HG02759 (cell line): ENCODE results near the gene PRKCH.

Source experiments
- ATAC-seq: cut with Tn5 transposase; IDR thresholded peaks from one replicate; pipeline ENCODE4 v1.9.1; 2021; ENCODE audit warnings: mild to moderate bottlenecking, moderate library complexity; ENCODE audit not compliant: unreplicated experiment

Gene PRKCH

DNA sequence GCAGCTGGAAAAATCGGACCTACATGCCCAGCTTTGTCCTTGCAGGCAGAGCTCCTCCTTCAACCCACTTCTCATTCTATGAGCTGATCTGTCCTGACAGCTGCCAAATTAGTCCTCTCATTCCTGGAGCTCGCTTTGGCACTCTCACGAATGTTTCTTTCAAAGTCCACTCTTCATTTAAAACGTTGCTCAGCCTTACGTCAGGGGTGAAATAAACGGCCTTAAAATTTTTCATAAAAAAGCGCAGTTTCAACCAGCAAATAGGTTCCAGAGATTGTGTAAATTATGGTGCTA lies 253.1 kb downstream of the PRKCH start:
- no peak for ATAC-seq

DNA sequence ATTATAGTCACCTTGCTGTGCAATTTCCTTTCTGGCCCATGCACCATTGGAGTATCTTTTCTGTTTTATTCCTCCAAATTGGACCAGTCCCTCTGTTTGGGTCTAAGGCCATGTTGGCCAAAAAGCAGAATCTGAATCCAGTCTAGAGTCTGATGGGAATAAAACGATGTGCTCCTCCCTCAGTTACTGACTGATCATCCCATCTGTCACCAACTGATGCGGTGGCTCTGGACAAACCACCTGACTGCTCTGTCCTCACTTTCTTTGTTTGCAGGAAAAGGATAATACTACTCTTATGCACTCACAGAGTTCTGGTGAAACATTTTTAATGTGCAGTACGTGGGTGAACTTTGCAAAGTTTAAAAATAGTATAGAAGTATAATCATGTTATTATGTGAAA lies 253.7 kb downstream of the PRKCH start:
- ATAC-seq, result no peak

DNA sequence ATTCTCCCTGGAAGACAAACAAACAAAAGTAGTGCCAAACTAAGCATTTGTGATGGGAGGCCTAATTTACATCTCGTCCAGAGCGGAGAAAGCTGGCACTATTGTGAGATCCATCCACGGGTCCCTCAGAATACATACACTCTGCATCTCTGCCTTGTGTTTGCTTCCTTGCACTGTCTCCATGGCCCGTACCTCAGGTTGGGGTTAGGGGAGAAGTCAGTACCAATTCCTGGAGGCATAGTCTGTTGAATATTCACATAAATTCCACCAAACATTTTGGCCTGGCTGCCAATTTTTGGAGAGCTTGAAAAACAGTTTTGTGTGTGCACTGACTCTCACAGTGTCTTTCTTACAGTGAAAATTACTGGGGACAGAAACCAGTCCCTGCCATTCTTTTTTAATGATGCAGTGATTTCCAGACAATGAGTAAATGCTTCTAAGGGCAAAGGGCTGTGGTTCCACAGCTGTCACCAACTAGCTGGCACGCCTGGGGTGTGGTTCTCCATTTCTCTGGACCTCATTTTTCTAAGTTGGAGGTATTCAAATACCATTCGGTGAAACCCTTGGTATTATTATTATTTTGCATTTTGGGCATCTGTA lies 254.3 kb downstream of the PRKCH start:
- ATAC-seq, result no peak

DNA sequence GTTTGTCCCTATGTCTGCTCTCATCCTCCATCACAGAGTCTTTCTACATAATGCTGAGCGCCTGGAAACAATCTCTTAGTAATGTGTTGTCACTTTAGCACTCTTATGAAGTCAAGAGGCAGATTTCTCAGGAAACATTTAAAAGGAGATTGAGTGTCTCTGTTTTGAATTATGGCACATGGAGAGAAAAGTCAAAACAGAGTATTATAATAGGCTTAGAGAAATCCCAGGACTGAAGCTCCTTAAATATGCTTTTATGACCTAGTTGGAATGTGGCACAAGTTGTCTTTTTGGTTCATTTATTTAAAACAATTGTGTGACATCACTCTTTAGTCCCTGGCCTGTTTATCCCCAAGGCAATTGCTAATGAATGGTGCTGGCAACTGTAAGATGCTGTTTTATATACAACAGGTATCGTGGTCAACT lies 256.1 kb downstream of the PRKCH start:
- ATAC-seq, result no peak

- ATAC-seq, result no peak
Measured at GRCh38 chr14:61578745-61579144, 257.4 kb downstream of the PRKCH start.

DNA sequence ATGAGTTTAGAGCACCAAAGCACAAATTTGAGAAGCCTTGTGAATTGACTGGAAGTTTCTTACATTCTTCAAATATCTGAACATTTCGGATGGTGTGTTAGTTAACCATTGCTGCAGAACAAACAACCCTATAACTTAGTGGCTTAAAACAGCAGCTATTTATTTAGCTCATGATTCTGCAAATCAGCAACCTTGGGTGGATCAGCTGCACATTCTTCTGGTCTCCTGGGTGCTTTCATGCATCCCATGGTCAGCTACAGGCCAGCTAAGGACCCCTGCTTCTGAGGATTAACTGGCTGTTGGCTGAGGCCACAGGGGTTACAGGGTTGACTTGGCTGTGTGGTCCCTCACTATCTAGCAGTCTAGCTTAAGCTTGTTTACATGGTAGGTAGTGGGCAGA lies 260.0 kb downstream of the PRKCH start:
- ATAC-seq, result no peak

GRCh38 chr14:61581955-61582615 lies 260.7 kb downstream of the PRKCH start:
- ATAC-seq, result no peak

DNA sequence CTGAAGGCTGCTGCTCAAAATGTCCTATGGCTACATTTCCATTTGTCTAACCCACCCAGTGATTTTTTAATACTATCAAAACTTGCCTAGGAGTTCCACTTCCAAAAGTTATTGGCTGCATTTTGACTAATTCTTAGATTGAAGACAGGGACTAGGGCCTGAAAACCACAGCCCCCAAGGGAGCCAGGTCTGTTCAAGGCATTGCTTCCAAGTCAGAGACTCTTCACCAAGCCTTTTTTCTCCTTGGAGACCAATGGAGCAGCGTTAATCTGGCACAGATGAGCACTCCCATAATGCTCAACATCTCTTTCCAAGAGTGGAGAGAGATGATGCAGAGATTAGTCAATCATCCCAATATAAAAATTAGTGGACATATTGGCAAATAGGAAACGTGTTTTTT lies 261.4 kb downstream of the PRKCH start:
- ATAC-seq, result no peak

- ATAC-seq, result no peak
Measured at GRCh38 chr14:61584331-61584741, 263.0 kb downstream of the PRKCH start.

DNA sequence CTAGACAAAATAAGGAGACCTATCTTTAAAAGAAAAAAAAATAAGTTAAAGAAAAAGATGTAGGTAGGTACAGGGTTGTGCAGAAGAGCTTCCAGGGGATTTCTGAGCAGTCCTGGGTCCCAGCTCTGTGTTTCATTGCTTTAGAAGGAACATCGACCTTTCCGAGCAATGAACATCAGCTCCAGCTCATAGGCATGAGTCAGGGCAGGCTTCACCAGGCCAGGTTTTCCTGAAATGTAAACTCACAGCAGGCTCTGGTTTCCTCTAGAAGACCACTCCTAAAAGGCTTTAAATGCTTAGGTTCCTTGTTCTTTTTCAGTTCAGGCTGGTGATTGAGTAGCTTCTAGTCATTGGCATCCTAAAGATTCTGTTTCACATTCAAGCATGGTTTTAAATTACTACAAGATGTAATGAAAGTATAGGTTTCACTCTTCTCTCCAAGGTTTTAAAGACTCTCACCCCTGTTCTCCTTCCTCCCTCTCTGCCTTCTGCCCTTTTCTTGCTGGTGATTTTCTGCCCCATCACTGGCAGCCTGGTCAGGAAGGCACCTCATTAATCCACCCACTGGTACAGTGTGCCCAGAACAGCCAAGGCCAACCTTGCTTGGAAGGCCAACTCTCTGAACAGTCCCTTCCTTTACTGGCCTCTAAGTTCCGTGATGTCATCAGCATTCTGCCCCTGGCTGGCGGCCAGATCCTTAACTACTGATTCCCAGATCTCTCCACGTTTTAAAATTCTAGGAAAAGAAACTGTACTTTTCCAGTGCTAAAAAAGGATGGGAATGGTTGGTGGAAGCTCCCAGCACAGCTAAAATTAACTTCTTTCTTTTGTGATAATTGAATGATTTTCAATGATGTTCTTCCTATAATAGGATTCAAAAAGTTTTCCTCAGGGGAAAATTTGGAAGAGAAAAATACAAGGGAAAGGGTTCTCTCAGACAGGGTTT lies 264.5 kb downstream of the PRKCH start:
- ATAC-seq, result no peak

DNA sequence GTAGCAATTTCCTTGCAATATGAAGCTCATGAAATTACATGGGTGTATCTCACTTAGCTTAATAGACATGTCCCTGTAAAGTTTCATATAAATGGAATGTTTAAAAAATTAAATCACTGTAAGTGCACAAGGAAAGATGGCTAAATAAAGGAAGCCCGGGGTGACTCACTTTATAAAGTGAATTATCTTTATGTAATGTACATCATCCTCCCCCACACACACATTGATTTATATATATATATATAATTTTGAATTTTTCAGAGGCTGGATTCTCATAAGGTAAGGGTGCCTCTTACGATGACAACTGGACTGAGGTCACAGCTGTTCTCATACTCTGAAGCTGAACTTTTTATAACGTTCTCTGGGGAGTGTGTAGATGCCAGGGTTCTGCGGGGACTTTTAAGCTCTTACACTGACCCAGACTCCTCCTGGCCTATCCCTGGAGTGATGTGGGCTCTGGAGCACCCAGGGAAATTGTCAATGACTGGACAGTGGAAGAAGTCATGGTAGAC lies 265.2 kb downstream of the PRKCH start:
- ATAC-seq, result no peak

DNA sequence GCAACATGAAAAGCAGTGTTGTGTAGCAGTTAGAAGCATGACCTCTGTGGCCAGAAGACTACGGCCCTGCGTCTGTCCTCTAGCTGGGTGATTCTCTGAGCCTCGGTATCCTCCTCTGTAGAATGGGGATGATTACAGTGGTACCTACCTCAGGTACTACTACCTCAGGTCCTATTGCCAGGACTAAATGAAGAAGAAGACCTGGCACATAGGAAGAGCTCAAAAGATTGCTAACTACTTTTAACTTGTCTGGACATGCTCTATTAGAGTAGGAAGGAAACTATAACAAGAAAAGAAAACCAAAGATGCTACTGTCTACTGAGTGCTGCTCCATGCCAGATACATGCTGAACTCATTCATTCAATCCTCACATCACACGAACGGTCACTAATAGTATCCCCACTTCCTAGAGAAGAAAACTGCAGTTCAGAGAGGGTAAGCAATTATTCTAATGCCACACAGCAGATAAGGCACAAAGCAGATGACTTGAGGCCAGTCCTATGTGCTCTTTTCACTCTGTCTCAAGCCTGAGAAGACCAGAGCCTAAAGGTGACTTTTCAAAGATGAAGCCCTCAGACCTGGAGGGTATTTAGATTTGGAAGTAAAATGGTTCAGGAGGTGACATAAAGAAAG lies 265.8 kb downstream of the PRKCH start:
- no peak for ATAC-seq

DNA sequence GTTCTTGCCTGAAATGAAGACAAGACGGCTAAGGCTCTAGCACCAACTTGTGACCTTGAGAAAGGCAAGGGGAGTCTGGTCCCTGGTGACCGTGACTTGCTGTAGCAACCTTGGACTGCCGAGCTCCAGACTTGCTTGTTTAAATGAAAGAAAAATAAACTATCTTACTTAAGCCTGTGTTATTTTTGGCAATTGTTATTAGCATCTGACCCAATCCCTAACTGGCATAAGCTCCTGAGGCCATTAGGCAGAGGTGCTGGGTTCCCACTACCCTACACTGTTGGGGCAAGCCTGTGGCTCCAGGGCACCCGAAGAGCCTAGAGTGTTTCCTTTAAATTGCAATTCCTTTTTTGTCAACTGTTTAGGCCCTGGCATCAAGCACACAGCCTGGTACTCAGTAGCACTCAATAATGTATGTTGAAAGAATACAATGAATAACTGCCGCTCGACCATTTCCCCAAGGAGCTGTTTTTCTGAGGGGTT lies 267.1 kb downstream of the PRKCH start:
- ATAC-seq, result no peak

DNA sequence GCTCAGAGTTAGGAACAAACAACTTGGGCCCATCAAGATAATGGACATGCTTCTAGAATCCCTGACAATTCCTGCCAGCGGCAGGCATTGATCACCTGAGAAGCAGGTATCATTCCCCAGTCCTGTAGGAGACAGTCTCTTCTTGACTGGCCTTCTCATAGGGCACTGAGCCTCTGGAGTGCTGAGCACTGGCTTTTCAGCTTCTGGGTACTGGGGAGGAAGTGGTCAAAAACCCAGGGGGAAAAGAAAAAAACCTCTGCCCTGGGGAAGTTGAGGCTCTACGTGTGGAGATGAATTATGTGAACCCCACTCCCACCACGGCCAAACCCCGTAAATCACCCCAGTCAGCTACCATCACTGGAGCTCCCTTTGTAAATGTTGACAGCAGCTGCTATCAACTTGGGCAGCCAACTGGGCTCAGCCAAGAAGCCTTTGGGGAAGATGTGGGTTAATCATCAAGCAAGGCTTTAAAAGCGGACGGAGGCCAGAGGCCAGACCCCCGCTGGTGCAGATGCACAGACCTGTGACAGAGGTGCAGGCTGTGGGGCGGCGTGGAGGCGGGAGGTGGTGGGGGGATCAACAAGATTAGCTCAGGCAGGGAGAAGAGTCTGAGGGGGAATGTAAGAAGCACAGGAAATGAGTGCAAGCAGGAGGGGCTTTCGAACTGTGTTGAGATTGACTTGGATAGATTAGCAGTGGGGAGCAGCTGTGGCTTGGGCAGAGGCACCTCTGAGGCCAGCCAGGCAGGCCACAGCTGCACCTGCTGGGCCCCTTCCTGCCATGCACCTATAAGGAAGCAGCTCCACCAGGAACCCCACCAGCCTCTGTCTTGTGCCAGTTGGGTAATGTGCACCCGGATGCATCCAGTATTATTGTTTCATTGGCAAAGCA lies 268.6 kb downstream of the PRKCH start:
- ATAC-seq, result no peak

DNA sequence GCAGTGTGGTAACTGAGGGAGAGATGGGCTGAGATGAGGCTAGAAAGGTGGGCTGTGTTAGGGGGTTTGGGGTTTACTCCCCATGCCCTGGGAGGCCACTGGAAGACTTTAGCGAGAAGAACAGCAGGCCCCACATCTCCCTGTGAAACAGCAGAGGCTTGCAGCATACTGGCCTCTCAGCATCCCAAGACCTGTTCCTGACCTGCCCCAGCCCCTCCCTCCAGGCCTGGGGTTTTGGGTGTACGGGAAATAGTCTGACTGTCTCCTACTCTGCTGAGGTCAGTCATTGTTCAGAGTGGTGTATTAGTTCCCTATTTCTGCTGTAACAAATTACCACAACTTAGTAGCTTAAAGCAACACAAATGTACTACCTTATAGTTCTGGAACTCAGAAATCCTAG lies 270.5 kb downstream of the PRKCH start:
- no peak for ATAC-seq

DNA sequence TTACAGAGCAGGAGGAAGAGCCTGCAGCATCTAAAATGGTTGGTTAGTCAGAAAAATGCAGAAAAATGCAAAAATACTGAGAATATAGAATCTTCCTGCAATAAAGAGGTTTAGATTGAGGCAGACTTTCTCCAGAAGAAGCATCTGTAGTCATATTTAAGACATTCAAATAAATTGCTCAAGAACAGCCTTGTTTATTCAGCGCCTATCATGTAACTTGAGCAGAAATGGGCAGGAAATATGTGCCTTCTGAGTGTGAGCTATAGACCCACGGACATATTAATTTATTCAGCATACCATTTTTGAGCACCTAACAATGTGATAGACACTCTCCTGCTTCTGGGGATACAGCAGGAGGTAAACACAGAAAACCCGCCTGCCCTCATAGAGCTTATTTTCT lies 272.0 kb downstream of the PRKCH start:
- ATAC-seq, result no peak

GRCh38 chr14:61596990-61597389 lies 275.6 kb downstream of the PRKCH start:
- no peak for ATAC-seq

- ATAC-seq, result peak; percentile 41
Measured at GRCh38 chr14:61598980-61599379, 277.6 kb downstream of the PRKCH start.

DNA sequence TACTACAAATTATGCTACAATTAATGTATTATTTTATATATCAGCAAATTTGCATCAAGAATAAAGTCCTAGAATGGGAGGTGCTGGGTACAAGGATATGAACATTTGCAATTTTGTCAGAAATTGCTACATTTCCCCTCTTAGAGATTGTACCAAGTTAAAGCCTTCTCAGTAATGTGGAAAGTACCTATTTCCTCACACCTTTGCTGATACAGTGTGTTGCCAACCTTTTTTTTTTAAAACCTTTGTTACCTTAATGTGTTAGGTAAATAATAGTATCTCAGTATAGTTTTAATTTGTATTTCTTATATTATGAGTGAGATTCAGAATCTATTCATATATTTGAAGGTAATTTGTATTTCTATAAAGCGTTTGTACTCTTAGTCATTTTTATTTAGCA lies 278.6 kb downstream of the PRKCH start:
- ATAC-seq, result no peak
